Measurements from ENCODE around the gene GGT1.

DNA sequence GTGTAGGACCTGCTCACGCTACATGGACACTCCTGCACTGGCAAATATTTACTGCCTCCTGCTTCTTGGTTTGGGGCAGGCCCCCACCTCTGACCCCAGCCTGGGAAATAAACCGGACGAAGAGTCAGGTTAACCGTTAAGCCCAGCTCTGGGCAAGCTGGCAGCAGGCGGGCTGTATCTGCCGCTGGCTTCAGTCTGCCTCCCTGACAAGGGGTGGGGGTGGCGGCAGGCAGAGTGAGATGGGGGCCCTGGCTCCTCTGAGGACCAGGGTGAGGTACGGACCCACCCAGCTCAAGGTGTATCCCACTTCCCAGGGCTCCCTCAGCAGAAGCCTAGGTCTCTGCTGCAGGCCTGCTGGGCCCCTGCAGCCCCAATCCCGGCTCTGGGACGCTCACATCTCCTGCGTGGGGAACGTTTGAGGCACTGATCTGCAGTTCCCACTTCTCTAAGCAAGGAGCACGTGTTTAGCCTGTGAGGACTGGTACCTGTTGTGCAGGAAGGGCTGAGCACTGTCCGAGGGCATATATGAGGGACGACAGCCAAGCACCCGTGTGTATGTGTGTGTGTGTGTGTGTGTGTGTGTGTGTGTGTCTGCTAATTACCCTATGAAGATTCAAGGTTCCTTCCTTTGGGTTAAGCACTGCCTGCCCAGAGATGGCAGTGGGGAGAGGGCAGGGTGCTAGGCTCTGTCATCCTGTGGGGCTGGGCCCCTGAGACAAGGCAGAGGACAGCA, 9.0 kb upstream of the GGT1 start:
- TF ChIP-seq, protein P1, sequence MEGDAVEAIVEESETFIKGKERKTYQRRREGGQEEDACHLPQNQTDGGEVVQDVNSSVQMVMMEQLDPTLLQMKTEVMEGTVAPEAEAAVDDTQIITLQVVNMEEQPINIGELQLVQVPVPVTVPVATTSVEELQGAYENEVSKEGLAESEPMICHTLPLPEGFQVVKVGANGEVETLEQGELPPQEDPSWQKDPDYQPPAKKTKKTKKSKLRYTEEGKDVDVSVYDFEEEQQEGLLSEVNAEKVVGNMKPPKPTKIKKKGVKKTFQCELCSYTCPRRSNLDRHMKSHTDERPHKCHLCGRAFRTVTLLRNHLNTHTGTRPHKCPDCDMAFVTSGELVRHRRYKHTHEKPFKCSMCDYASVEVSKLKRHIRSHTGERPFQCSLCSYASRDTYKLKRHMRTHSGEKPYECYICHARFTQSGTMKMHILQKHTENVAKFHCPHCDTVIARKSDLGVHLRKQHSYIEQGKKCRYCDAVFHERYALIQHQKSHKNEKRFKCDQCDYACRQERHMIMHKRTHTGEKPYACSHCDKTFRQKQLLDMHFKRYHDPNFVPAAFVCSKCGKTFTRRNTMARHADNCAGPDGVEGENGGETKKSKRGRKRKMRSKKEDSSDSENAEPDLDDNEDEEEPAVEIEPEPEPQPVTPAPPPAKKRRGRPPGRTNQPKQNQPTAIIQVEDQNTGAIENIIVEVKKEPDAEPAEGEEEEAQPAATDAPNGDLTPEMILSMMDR (IDR thresholded peaks at IDR 0.05): no peak
- TF ChIP-seq POLR2AphosphoS5 (IDR thresholded peaks at IDR 0.05) (no peak), POLR2A (IDR thresholded peaks at IDR 0.05) (no peak)
